Activated T-cell treated with anti-CD3 and anti-CD28 coated beads for 24 hours (primary cell): ENCODE measurements around the gene NTN5.
"Not testable (repeated sequence)": the region's sequence is repeated elsewhere in the genome, so short reads cannot be mapped to it uniquely, and the experiment has no call there.

Experiments
- DNase-seq: peaks from one replicate; pipeline ENCODE4 v3.0.0-alpha.2; 2020; ENCODE audit warnings: low read depth

The NTN5 gene

DNA sequence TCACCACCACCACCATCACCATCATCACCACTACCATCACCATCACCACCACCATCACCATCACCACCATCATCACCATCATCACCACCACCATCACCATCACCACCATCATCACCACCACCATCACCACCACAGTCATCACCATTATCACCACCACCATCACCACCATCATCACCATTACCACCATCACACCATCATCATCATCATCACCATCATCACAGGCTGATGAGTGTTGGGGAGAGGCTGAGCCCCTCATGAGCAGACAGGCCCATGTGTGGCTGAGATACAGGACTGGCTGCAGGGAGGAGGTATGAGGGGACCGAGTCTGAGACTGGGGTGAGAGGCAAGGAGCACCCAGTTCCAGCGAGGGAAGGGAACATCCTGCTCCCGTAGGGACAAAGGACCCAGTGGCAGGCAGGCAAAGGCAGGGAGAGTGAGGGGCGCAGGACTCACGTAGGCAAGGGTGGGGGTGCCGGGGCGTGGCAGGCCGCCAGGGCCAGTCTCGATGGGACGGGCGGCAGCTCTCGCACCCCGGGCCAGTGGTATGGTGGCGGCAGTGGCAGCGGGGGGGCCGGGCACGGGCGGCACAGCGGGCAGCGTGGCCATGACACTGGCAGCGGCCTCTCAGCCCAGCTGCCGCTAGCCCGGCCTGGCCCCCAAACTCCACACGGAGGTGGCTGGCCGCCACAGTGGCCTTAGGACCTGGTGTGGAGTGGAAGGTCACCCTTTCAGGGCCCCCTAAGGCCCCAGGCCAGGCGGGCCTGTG lies 2.7 kb downstream of the NTN5 start:
- no peak for DNase-seq

DNA sequence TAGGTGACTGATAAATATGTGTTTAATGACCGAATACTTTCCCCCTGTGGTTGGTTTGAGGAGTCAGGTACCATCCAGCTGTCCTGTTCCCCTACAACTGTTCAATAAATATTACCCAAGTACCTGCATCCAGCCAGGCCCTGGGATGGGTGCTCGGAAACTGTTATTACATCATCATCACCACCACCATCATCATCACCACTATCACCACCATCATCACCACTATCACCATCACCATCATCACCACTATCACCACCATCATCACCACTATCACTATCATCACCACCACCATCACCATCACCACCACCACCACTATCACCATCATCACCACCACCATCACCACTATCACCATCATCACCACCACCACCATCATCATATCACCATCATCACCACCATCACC lies 4.1 kb downstream of the NTN5 start:
- DNase-seq = no peak

DNA sequence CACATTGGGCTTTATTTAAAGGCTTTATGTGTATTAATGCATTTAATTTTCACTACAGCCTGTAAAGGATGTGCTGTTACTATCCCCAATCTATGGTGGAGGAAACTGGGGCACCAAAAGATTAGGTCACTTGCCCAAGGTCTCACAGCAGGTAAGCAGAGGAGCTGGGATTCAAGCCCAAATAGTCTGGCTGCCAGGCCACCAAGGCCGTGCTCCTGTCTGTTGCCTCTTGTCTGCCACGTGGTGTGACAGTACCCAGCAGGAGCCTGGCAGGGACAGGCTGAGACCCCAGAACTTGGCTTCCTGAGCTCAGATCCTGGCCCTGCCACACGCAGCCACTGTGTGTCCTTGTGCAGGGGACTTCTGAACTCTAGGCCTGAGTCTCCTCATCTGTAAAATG lies 4.5 kb downstream of the NTN5 start:
- DNase-seq = no peak

DNA sequence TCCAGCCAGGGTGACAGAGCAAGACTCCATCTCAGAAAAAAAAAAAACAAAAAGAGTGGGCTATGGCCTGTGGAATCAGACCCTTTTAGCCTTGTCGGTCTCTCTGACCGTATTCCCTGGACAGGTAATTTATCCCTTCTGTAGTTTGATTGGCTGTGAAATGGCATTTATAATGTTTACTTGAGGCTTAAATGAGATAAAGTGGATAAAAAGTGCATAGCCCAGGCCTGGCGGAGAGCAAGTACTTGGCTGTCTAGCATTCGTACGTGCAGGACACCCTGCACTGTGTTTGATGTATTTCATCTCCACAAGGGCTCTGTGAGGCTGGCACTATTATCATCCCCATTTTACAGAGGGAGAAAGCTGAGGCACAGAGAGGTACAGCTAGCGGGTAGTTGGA lies 7.0 kb downstream of the NTN5 start:
- no peak for DNase-seq

DNA sequence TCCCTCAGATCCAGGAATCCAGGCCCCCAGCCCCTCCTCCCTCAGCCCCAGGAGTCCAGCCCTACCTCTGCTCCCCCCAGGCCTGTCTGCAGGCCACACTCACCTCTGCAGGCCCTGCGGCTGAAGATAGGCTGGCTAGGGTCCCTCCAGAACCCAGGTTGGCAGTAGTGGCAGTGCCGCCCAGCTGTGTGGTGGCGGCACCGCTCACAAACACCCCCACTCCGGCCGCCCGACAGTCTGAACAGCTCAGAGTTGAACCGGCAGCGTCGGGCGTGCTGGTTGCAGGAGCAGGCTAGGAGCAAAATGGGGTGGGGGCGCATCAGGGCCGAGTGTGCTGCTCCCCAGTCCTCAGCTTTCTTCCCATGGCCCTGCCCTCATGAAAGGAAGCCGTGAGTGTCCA lies 8.3 kb downstream of the NTN5 start:
- DNase-seq = no peak

DNA sequence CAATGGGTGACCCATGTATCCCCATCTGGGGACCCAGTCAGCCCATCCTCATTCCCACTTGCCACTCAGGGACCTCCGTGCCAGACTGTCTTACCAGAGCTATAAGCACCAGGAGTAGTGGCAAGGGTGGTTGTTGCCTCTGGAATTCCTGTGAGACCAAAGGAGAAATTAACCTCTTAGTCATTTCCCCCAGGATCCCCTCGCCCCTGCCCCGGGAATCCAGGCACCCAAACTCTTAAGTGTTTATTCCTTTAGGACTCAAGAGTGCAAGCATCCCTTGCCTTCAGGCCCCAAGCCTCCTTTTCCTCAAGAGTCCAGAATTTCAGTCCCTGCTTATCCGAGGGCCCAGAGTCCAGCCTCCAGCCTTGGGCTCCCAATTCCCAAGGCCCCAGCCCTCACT lies 9.2 kb downstream of the NTN5 start:
- no peak for DNase-seq

DNA sequence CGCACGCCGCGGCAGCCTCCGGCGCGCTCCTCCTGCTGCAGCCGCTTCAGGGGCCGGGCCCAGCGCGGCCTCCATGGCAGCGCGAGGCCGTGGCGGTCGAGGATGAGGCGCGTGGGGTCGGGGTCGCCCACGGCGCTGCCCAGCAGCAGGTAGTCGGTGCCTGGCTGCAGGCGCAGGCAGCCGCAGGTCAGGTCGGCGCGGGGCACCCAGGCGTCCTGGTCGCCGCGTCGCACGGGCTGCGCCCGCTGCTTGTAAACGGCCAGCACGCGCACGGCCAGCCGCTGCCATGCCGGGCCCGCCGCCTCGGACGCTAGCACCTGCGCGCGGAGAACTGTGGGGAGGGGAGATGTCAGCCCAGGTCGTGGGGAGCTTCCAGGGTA lies 11.1 kb downstream of the NTN5 start:
- no peak for DNase-seq

DNA sequence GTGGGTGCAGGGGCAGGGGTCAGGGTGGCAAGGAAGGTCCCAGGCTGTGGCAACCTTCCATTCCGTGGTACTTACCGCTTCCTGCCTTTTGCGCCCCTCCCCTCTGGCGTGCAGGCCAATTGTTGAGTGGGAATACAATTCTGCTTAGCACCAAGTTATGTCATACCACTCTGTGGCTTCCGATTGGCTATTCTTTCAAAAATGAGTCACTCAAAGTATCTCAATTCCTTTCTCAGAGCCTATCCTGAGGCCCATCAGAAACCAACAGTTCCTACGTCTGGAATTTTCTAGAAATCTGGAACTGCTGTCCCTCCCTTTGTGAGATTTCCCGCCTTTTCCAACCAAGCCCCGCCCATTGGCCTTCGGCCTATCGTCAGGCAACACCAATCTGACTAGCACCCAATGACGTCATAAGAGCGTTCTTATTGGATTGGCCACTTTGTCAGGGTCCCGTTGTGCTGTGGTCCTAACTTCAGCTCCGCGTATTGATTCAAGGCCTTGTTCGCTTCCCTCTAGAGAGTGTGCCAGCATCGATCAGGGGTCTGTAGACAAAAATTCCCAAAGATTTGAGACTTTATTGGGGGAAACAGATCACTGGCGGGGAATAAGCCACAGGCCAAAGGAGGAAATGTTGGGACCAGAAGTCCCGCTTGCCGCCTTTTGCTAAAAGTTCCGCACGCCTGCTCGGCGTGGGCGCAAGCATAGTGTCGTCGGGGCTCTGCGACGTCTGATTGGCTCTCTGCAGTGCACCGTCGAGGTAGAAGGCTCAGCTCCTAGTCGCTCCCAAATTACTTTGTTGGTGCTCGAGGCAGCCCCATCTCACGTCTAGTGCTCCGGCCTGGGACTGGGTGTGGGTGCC lies 11.7 kb downstream of the NTN5 start:
- DNase-seq = peak; percentile 80

DNA sequence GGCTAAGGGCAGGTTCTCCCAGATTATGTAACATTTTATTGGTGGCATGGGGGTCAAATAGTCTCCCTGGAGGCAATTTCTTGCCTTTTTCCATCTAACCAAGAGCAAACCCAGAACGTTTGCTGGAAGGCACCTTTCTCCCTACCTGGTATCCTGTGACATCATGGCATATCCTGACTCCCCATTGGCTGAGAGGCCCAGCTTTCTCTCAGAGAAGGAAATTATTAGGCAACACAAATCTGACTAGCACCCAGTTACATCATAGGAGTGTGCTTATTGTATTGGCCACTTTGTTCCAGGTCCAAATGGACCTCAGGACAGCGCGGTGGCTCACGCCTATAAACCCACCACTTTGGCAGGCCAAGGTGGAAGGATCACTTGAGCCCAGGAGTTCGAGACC lies 13.0 kb downstream of the NTN5 start:
- no peak for DNase-seq

DNA sequence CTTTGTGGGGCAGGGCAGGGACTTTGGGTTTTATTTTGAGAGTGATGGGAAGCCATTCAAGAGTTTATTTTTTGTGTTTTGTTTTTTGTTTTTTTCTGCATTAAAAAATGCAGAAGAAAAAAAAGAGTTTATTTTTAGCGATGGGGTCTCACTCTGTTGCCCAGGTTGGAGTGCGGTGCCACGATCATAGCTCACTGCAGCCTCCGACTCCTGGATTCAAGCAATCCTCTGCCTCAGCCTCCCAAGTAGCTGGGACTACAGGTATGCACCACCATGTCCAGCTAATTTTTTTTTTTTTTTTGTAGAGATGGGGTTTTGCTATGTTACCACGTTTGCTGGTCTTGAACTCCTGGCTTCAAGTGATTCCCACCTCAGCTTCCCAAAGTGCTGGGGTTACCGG lies 14.3 kb downstream of the NTN5 start:
- no peak for DNase-seq

DNA sequence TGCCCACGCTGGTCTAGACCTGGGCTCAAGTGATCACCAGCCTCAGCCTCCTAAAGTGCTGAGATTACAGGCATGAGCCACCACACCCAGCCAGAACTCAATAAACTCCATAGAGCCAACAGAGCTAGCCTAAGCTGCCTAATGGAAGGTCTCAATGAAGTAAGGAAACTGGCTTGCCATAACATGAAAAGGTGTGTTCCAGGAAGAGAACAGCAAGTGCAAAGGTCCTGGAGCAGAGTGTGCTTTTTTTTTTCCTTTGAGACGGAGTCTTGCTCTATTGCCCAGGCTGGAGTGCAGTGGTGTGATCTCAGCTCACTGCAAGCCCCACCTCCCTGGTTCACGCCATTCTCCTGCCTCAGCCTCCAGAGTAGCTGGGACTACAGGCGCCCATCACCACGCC lies 15.0 kb downstream of the NTN5 start:
- DNase-seq = not testable (repeated sequence)

DNA sequence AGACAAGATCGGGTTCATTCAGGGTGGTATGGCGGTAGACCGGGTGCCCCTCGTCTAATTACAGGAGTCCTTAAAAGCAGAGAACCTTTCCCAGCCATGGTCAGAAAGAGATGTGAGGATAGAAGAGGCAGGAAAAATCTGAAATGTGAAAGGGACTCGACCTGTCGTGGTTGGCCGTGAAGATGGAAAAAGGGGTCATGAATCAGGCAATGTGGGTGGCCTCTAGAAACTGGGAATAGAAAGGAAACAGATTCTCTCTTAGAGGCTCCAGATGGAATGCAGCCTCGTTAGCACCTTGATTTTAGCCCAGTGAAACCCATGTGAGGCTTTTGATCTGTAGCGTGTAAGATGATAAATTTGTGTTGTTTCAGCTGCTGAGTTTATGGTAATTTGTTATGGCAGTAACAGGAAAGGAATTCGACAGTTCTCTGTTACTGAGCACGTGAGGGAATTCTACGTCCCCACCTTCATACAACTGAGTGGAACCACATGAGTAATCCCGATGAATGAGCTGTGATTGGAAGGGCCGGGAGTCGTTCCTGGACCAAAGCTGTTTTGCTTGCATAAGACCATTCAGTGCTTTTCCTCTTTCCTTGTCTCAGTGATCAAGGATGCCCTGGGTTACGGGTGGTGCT lies 15.9 kb downstream of the NTN5 start:
- no peak for DNase-seq

DNA sequence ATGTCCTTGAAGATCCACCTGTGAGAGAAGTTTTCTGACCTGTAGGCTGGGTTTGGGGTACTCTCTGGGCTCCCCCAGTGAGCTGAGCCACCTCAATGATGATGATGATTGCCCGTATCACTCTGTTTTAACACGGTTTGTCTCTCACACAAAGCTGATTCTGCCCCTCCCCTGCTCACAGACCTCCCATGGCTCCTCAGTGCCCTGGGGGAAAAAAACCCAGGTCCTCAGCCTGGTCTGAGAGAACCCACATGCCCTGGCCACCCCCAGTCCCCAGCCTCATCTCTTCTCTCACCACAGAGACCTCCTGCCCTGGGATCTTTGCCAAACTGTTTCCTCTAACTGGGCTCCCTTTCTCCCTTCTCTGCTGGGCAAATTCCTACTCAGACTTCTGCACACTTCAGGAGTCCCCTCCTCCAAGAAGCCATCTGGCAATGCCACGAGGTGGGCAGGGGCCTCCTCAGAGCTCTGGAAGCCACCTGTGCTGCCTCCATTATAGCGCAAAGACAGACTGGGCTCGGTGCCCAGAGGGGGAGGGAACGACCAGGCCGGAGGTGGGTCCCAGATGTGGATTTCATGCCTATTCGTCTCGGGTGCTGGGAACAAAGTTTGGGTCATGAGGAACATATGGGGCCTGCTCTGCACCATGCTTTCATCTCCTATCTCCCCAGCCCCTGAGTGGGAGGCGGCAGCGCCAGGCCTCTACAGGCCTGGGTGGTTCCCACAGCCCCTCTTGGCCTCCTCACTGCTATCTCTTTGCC lies 18.3 kb downstream of the NTN5 start:
- no peak for DNase-seq

DNA sequence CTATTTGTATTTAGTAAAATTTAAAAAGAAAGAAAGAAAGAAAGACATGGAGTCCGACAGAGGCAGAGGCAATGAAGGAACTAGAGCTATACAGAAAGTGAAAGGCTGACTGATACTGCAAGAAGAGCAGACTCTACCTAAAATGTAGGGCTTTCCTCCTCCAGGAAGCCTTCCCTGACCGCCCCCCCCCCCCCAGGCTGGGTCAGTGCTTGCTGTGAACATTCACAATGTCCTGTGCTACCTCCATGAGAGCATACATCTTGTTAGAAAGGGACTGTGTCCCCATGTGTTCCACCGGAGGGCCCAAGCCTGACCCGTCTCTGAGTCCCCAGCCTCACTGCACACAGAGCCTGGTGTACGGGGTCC lies 21.2 kb downstream of the NTN5 start:
- DNase-seq = no peak

DNA sequence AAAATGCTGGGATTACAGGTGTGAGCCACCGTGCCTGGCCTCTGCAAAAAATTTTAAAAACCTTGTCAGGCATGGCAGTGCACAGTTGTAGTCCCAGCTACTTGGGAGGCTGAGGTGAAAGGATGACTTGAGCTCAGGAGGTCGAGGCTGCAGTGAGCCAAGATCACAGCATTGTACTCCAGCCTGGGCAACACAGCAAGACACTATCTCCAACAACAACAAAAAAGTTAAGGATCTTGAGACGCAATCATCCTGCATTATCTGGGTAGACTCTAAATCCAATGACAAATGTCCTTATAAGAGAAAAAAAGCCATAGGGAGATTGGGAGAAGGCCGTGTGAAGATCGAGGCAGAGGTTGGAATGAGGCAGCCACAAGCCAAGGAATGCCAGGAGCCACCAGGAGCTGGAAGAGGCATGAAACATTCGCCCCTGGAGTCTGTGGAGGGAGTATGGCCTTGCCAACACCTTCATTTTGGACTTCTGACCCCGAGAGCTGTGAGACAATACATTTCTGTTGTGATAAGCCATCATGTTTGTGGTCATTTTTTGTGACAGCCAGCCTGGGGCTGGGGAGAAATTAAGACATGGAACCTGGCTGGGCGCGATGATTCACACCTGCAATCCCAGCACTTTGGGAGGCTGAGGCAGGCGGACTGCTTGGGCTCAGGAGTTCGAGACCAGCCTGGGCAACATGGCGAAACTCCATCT lies 21.7 kb downstream of the NTN5 start:
- no peak for DNase-seq

DNA sequence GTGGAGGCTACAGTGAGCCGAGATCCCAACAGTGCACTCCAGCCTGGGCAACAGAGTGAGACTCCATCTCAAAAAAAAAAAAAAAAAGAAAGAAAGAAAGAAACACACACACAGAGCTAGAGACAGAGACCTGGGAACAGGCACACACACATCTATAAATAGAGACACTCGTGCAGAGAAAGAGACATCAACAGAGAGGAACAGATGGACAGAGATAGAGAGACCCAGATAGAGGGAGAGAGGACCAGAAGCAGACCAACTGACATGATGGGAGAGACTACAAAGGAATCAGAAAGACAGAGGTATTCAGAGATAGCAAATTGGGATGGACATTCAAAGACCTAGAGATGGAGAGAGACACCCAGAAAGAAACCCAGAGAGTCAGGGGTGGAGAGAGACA lies 24.7 kb downstream of the NTN5 start:
- DNase-seq = no peak

DNA sequence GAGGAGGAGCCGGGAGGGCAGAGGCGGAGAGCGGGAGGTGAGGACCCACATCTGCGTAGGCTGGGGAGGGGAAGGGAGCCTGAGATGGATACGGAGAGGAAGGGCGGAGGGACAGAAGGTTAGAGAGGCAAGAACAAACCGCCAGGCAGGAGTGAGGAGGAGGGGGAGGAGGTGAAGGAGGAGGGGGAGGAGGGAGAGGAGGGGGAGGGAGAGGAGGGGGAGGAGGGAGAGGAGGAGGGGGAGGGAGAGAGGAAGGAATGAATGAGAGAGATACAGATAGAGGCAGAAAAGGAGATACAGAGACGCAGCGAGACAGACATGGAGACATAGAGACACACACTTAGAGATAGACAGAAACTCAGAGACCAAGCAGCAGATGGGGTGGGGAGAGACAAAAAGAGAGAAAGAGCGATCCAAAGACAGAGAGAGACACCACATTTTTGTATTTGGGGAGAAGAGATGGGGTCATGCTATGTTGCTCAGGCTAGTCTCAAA lies 26.0 kb downstream of the NTN5 start:
- DNase-seq = no peak

DNA sequence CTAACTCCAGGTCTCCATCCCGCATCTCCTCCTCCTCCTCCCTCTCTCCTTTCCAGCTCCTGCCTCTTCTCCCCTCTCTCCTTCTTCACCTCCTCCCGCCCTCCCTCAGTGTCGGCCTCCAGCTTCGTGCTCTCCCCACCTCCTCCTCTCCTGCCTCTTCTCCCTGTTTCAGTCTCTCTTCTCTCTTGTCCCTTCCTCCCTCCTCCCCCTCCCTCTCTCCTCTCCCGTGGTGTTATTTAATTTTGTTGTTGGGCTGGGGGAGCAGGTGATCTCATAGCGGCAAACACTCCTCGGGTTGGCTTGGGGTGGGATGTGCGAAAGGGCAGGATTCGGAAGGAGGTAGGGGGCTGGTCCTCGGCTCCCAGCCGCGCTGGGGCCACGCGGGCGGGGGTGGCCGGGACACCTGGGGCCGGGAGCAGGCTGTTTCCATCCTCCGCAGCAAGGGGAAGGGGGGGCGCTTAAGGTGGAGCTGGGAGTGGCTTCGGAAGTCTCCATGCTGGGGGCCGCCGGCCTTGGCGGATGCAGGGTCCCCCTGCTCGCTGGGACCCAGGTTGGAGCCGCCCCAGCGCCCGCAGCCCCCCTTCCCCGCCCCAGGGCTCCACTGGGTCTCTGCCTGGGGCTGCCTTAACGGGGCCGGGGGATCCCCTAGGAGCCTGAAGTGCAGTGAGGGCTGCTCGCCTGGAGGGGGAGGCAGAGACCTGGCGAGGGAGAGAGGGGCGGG lies 26.7 kb downstream of the NTN5 start, which contains the start of gene CA11:
Gene CA11 (minus strand): TSS at position 187 of the 721 bp plus-strand sequence. CDS start 555 bp downstream, outside the sequence.
- DNase-seq = peak; percentile 86

DNA sequence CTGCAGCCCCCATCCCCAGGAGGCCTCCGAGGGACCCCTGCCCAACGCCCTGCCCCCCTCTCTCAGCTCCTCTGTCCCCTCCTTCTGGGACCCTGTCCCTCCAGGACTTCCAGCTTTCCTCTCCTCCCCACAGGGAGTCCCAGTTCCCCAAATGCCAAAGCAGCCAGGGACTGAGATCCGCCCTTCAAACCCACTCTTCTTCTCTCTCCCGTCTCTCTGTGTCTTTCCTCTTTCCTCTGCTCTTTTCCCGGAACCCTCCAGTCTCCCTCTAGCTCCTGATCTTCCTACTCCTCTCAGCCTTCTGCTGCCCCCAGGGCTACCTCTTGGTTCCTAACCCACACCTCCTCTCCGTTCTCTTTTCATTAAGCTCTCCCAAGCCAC lies 27.2 kb downstream of the NTN5 start:
- no peak for DNase-seq

DNA sequence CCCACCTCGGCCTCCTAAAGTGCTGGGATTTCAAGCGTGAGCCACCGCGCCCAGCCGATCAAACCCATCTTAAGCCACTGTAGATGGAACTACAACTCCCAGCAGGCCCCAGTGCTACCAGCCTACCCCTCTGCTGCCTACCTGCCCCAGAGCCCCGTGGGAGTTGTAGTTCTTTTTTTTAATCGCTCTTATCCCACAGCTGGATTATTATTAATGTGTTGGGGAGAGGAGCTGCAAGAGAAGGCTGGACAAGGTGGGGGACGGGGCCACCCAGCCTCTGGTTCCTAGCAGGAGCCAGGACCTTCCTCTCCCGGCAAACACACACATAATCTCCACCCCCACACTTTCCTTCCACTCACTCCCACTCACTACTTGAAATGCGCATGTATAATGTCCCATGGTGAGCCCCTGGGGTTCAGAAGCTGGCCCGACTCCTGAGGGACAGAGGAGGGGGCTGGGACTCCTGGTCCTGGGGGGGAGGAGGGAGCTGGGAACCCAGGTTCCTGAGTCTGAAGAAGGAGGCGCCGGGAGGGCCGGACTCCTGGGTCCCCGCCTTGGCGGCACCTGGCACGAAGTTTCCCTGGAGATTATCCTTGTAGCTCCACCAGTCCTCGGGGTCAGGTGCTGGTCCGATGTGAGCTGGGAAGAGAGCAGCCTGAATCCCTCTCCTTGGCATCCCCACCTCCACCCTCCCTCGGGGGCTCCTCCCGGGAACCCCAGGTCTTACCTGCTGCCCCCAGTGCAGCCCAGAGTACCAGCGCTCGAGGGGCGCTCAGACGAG lies 27.8 kb downstream of the NTN5 start:
- peak; percentile 66 for DNase-seq
